DND-41 (cell line): ENCODE results near the gene UCN2.

Source experiments
- ATAC-seq: fragments of 200-7000 bp; cut with Tn5 transposase; 3 replicates; pipeline ENCODE4 v1.9.1; 2021; ENCODE audit warnings: low read depth; ENCODE audit not compliant: insufficient read depth
- DNase-seq: peaks from one replicate; pipeline ENCODE4 v3.0.0-alpha.2; 2020
- H2AFZ ChIP-seq: 2 replicates; pipeline ENCODE4 v1.6.0; 2012; ENCODE audit warnings: low read depth, low read length
- H3K27ac ChIP-seq: 2 replicates; pipeline ENCODE4 v1.5.1; 2012; ENCODE audit warnings: low read length, inconsistent platforms
- H3K27me3 ChIP-seq: fragments of 200-600 bp; sonication (generic); 2 replicates; pipeline ENCODE4 v1.6.0; 2012; ENCODE audit warnings: low read length, mild to moderate bottlenecking, inconsistent platforms; ENCODE audit not compliant: insufficient read depth, poor library complexity
- H3K36me3 ChIP-seq: 2 replicates; pipeline ENCODE4 v1.5.1; 2012; ENCODE audit warnings: low read length, inconsistent platforms; ENCODE audit not compliant: insufficient read depth
- H3K4me1 ChIP-seq: 2 replicates; pipeline ENCODE4 v1.5.1; 2012; ENCODE audit warnings: mild to moderate bottlenecking, low read length; ENCODE audit not compliant: insufficient read depth
- H3K4me2 ChIP-seq: 2 replicates; pipeline ENCODE4 v1.6.0; 2012; ENCODE audit warnings: mild to moderate bottlenecking, moderate library complexity, low read length, inconsistent platforms; ENCODE audit not compliant: insufficient read depth
- H3K4me3 ChIP-seq, 2 experiments: fragments of 200-600 bp in 1 of 2; shearing (Covaris generic) in 1 of 2; 2 replicates each; pipeline ENCODE4 v1.5.1; 2012 to 2016; ENCODE audit warnings: inconsistent platforms in 2 of 2, low read length in 2 of 2, mild to moderate bottlenecking in 2 of 2, low read depth in 1 of 2, moderate library complexity in 1 of 2
- H3K79me2 ChIP-seq: 2 replicates; pipeline ENCODE4 v1.6.0; 2012; ENCODE audit warnings: low read length, inconsistent platforms; ENCODE audit not compliant: insufficient read depth
- H3K9ac ChIP-seq: 2 replicates; pipeline ENCODE4 v1.6.0; 2012; ENCODE audit warnings: low read depth, mild to moderate bottlenecking, inconsistent platforms, low read length, moderate library complexity
- H3K9me3 ChIP-seq: 2 replicates; pipeline ENCODE4 v1.5.1; 2012; ENCODE audit warnings: low read length, moderate library complexity, mild to moderate bottlenecking, inconsistent platforms; ENCODE audit not compliant: insufficient read depth, severe bottlenecking
- H4K20me1 ChIP-seq: 2 replicates; pipeline ENCODE4 v1.6.0; 2012; ENCODE audit warnings: low read length; ENCODE audit not compliant: insufficient read depth
- CTCF ChIP-seq: IDR thresholded peaks from 2 replicates; pipeline ENCODE4 v1.5.1; 2012; ENCODE audit warnings: borderline replicate concordance, low read length, moderate library complexity, mild to moderate bottlenecking; ENCODE audit not compliant: poor library complexity, severe bottlenecking; ENCODE audit errors: extremely low read depth
- EZH2 ChIP-seq: IDR thresholded peaks from 3 replicates; pipeline ENCODE4 v1.6.1; 2012; ENCODE audit warnings: borderline replicate concordance, low read depth, mild to moderate bottlenecking, moderate library complexity, low read length, inconsistent platforms; ENCODE audit not compliant: severe bottlenecking

The UCN2 gene

GRCh38 chr3:48543271-48543866 is 20.2 kb downstream of the UCN2 start:
- Histone ChIP-seq H3K79me2 (no peaks in the 10 kb centered on the region), H2AFZ (no peak overlapping the region), H3K27me3 (no peaks in the 10 kb centered on the region), H3K9ac (no peak overlapping the region), H3K4me2 (no peak overlapping the region), H3K4me3 (no peak overlapping the region), H3K36me3 (peaks cover 22% of the 10 kb centered on the region; the same call in 1 of the 2 replicates), H4K20me1 (no peaks in the 10 kb centered on the region; the same call in 1 of the 2 replicates), H3K4me1 (no peaks in the 10 kb centered on the region), H3K27ac (no peak overlapping the region), H3K9me3 (no peaks in the 10 kb centered on the region)
- DNase-seq (no peak), ATAC-seq (peak; percentile 44; the same call in 1 of the 3 replicates)
- TF ChIP-seq CTCF, result no peak
- TF ChIP-seq EZH2, result no peak

- TF ChIP-seq CTCF (no peak), EZH2 (no peak)
- H3K27ac ChIP-seq, result no peak overlapping the region
- H3K4me1 ChIP-seq, result no peaks in the 10 kb centered on the region
- H3K79me2 ChIP-seq, result no peaks in the 10 kb centered on the region
- H3K4me2 ChIP-seq, result no peak overlapping the region
- H3K4me3 ChIP-seq, result no peak overlapping the region
- H2AFZ ChIP-seq, result no peak overlapping the region
- H3K9ac ChIP-seq, result no peak overlapping the region
- H3K36me3 ChIP-seq, result peaks cover 25% of the 10 kb centered on the region
- DNase-seq (no peak), ATAC-seq (no peak)
- no peaks in the 10 kb centered on the region for H3K27me3 ChIP-seq
- H3K9me3 ChIP-seq, result no peaks in the 10 kb centered on the region
- H4K20me1 ChIP-seq, result peaks cover 7% of the 10 kb centered on the region
These were observed 25.1 kb downstream of the UCN2 start for GRCh38 chr3:48538451-48538850.

GRCh38 chr3:48536785-48537184 is 26.8 kb downstream of the UCN2 start:
- Histone ChIP-seq H3K9me3 (no peaks in the 10 kb centered on the region), H3K4me2 (no peak overlapping the region), H3K27ac (no peak overlapping the region), H3K4me3 (no peak overlapping the region), H4K20me1 (peaks cover 7% of the 10 kb centered on the region), H3K79me2 (no peaks in the 10 kb centered on the region), H3K27me3 (no peaks in the 10 kb centered on the region), H3K4me1 (no peaks in the 10 kb centered on the region), H2AFZ (no peak overlapping the region), H3K36me3 (peaks cover 25% of the 10 kb centered on the region), H3K9ac (no peak overlapping the region)
- no peak for ATAC-seq
- no peak for DNase-seq
- TF ChIP-seq CTCF, result no peak
- TF ChIP-seq EZH2, result no peak
